HepG2 (cell line): ENCODE data around the gene GART. TPM values are rescaled to one million over a fixed set of nuclear protein-coding genes. Genes with fewer than 3 reads are reported as not detected.

Experiments
- ASH2L ChIP-seq: fragments of 300-600, 200-600 bp; sonication (generic); IDR thresholded peaks from 2 replicates; pipeline ENCODE4 v1.7.0; 2017; ENCODE audit warnings: low read depth, mild to moderate bottlenecking, moderate library complexity, mixed read lengths, low read length; ENCODE audit not compliant: insufficient read length
- GZF1 ChIP-seq: sonication (generic); formaldehyde crosslinking; IDR thresholded peaks from 2 replicates; pipeline ENCODE4 v1.5.1; 2020; ENCODE audit warnings: mild to moderate bottlenecking, missing genetic modification reagents
- MAZ ChIP-seq, 2 experiments: sonication (generic) in 1 of 2; formaldehyde crosslinking in 1 of 2; IDR thresholded peaks; 2 replicates each; pipeline versions ENCODE4 v1.5.0 to v1.6.1; 2012 to 2020; ENCODE audit warnings: low read depth in 2 of 2, mild to moderate bottlenecking in 2 of 2, borderline replicate concordance in 1 of 2, improper control_type of control experiment in 1 of 2, low read length in 1 of 2, missing genetic modification reagents in 1 of 2, moderate library complexity in 1 of 2
- NFE2 ChIP-seq: sonication (generic); formaldehyde crosslinking; IDR thresholded peaks from 2 replicates; pipeline ENCODE4 v1.4.0; 2020; ENCODE audit warnings: missing genetic modification reagents
- PAWR ChIP-seq: sonication (generic); formaldehyde crosslinking; IDR thresholded peaks from 2 replicates; pipeline ENCODE4 v1.4.0; 2020; ENCODE audit warnings: missing genetic modification reagents, mild to moderate bottlenecking, borderline replicate concordance
- POLR2G ChIP-seq: fragments of 200-400 bp; formaldehyde crosslinking; IDR thresholded peaks from 2 replicates; pipeline ENCODE4 v1.6.1; 2018; ENCODE audit warnings: mild to moderate bottlenecking, low read depth, low read length, moderate library complexity
- SP140L ChIP-seq: sonication (generic); formaldehyde crosslinking; IDR thresholded peaks from 2 replicates; pipeline ENCODE4 v1.4.0; 2020; ENCODE audit warnings: missing genetic modification reagents, borderline replicate concordance
- THYN1 ChIP-seq: sonication (generic); formaldehyde crosslinking; IDR thresholded peaks from 2 replicates; pipeline ENCODE4 v1.8.1; 2023; ENCODE audit warnings: low read depth, mild to moderate bottlenecking, moderate library complexity, missing genetic modification reagents, borderline replicate concordance
- ZMAT3 ChIP-seq: sonication (generic); formaldehyde crosslinking; conservative IDR thresholded peaks from 2 replicates; pipeline ENCODE4 v1.7.0; 2021; ENCODE audit warnings: missing genetic modification reagents
- ZNF256 ChIP-seq: sonication (generic); formaldehyde crosslinking; conservative IDR thresholded peaks from 2 replicates; pipeline ENCODE4 v1.4.0; 2020; ENCODE audit warnings: missing genetic modification reagents
- ZNF317 ChIP-seq: sonication (generic); formaldehyde crosslinking; IDR thresholded peaks from 2 replicates; pipeline ENCODE4 v1.5.0; 2020; ENCODE audit warnings: mild to moderate bottlenecking, missing genetic modification reagents
- ZNF446 ChIP-seq: sonication (generic); formaldehyde crosslinking; IDR thresholded peaks from 2 replicates; pipeline ENCODE4 v1.5.0; 2020; ENCODE audit warnings: mild to moderate bottlenecking, missing genetic modification reagents
- ZNF772 ChIP-seq: sonication (generic); formaldehyde crosslinking; IDR thresholded peaks from 2 replicates; pipeline ENCODE4 v1.5.0; 2020; ENCODE audit warnings: mild to moderate bottlenecking, missing genetic modification reagents
- ZNF776 ChIP-seq: sonication (generic); formaldehyde crosslinking; IDR thresholded peaks from 2 replicates; pipeline ENCODE4 v1.4.0; 2020; ENCODE audit warnings: mild to moderate bottlenecking, missing genetic modification reagents
- ZNF83 ChIP-seq: sonication (generic); formaldehyde crosslinking; IDR thresholded peaks from 2 replicates; pipeline ENCODE4 v1.4.0; 2020; ENCODE audit warnings: missing genetic modification reagents, mild to moderate bottlenecking, borderline replicate concordance
- polyA plus RNA-seq, 8 experiments: library from polyadenylated mRNA; depleted of rRNA in 3 of 8; stranded (reverse) in 7 of 8; unstranded in 1 of 8; fragments of >200 nt; fragmentation: Illumina TruSeq in 4 of 8; extraction: Trizol in 4 of 8; gene quantifications; 2 replicates each; pipeline versions ENCODE4 v1.2.1 to v1.2.3, GENCODE V29; 2011 to 2016; ENCODE audit warnings: low read depth in 4 of 8, missing spikeins in 1 of 8, mixed read lengths in 1 of 8; ENCODE audit not compliant: insufficient read depth in 1 of 8
- total RNA-seq, 5 experiments: library from RNA; depleted of rRNA; stranded (reverse); fragments of >200 nt; fragmentation: Illumina TruSeq; extraction: Trizol; gene quantifications; 2 replicates each; pipeline ENCODE4 v1.2.3, GENCODE V29; 2016; ENCODE audit warnings: low read depth in 1 of 5
- TF ChIP-seq, protein P1 (sequence below): sonication (generic); IDR thresholded peaks from 2 replicates; pipeline ENCODE4 v1.6.1; 2016; ENCODE audit warnings: low read depth, borderline replicate concordance
- TF ChIP-seq, protein P2 (sequence below): sonication (generic); formaldehyde crosslinking; IDR thresholded peaks from 2 replicates; pipeline ENCODE4 v1.5.1; 2020; ENCODE audit warnings: missing genetic modification reagents, mild to moderate bottlenecking, borderline replicate concordance
- TF ChIP-seq, protein P3 (sequence below): sonication (generic); formaldehyde crosslinking; conservative IDR thresholded peaks from 2 replicates; pipeline ENCODE4 v1.8.0; 2022; ENCODE audit warnings: mild to moderate bottlenecking, moderate library complexity, missing genetic modification reagents
- TF ChIP-seq, protein P4 (sequence below): sonication (generic); formaldehyde crosslinking; IDR thresholded peaks from 2 replicates; pipeline ENCODE4 v1.4.0; 2020; ENCODE audit warnings: missing genetic modification reagents, borderline replicate concordance

Gene GART
- total and polyA plus RNA-seq, 2 of the 13 experiments (the other 11 are each of a cell fraction or from before 2014, with no cell fraction given), result 17.9 to 109 TPM

DNA sequence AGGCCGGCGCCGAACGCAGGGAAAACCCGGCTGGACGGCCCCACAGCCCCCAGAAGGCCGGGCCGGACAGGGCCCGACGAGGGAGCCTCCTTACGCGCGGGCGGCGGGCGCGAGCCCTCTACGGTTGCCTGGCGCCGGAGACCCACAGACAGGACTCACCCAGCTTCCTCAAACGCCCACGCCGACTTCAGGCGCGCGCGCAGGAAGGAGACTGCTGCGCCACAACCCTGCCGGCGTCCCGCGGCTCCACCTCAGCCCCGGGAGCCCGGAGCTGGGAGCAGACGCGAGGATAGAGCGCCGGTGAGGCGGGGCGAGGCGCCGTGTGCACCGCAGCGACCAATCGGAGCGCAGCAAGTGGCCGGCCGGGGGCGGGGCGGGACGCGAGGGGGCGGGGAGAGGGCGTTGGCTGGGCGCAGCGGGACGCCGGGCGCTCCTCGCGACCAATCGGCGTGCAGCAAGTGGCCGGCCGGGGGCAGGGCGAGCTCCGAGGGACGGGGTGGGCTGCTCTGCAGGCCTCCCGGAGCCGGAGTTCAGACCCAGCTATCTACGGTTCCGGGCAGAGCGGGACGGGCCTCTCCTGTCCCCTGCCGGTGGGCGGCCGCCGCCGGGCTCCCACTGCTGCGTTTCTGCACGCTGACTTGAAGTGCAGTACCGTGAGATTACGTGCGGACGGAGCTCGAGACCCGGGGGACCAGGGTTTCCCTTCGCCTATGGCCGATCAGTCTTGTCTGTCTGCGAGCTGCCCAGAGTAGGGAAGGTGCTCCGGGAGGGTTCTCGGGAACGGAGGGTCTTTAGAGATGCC lies 62.0 kb downstream of the GART start, which contains the start of gene TMEM50B (continued):
- TF ChIP-seq THYN1 (CRISPR knock-in tag) (no peak), MAZ (IDR thresholded peaks at IDR 0.05; ENCODE audit: borderline replicate concordance, low read depth, low read length) (peak; percentile 63; the same call in 1 of the 2 replicates), MAZ (CRISPR knock-in tag; IDR thresholded peaks at IDR 0.05; ENCODE audit: low read depth) (peak; percentile 47; the same call in 1 of the 2 replicates), NFE2 (CRISPR knock-in tag) (no peak), GZF1 (0 out of 2 replicates have a peak, but pooled peaks have one; percentile 26), ZNF446 (CRISPR knock-in tag) (peak; percentile 36; the same call in 1 of the 2 replicates), ZNF256 (peak; percentile 48; the same call in 1 of the 2 replicates), ASH2L (peak; percentile 70), ZMAT3 (CRISPR knock-in tag) (no peak; the same call in 1 of the 2 replicates), SP140L (CRISPR knock-in tag) (no peak), ZNF776 (CRISPR knock-in tag) (no peak), ZNF772 (CRISPR knock-in tag) (peak; percentile 45; the same call in 1 of the 2 replicates), ZNF317 (CRISPR knock-in tag) (peak; percentile 15; the same call in 1 of the 2 replicates), PAWR (no peak), ZNF83 (CRISPR knock-in tag) (no peak; the same call in 1 of the 2 replicates), POLR2G (peak; percentile 94)
- TF ChIP-seq, protein P1, sequence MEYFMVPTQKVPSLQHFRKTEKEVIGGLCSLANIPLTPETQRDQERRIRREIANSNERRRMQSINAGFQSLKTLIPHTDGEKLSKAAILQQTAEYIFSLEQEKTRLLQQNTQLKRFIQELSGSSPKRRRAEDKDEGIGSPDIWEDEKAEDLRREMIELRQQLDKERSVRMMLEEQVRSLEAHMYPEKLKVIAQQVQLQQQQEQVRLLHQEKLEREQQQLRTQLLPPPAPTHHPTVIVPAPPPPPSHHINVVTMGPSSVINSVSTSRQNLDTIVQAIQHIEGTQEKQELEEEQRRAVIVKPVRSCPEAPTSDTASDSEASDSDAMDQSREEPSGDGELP, result no peak
- TF ChIP-seq, protein P2, sequence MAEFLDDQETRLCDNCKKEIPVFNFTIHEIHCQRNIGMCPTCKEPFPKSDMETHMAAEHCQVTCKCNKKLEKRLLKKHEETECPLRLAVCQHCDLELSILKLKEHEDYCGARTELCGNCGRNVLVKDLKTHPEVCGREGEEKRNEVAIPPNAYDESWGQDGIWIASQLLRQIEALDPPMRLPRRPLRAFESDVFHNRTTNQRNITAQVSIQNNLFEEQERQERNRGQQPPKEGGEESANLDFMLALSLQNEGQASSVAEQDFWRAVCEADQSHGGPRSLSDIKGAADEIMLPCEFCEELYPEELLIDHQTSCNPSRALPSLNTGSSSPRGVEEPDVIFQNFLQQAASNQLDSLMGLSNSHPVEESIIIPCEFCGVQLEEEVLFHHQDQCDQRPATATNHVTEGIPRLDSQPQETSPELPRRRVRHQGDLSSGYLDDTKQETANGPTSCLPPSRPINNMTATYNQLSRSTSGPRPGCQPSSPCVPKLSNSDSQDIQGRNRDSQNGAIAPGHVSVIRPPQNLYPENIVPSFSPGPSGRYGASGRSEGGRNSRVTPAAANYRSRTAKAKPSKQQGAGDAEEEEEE (CRISPR knock-in tag), result no peak
- TF ChIP-seq, protein P3, sequence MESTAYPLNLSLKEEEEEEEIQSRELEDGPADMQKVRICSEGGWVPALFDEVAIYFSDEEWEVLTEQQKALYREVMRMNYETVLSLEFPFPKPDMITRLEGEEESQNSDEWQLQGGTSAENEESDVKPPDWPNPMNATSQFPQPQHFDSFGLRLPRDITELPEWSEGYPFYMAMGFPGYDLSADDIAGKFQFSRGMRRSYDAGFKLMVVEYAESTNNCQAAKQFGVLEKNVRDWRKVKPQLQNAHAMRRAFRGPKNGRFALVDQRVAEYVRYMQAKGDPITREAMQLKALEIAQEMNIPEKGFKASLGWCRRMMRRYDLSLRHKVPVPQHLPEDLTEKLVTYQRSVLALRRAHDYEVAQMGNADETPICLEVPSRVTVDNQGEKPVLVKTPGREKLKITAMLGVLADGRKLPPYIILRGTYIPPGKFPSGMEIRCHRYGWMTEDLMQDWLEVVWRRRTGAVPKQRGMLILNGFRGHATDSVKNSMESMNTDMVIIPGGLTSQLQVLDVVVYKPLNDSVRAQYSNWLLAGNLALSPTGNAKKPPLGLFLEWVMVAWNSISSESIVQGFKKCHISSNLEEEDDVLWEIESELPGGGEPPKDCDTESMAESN, result no peak; the same call in none of the 2 replicates
- TF ChIP-seq, protein P4, sequence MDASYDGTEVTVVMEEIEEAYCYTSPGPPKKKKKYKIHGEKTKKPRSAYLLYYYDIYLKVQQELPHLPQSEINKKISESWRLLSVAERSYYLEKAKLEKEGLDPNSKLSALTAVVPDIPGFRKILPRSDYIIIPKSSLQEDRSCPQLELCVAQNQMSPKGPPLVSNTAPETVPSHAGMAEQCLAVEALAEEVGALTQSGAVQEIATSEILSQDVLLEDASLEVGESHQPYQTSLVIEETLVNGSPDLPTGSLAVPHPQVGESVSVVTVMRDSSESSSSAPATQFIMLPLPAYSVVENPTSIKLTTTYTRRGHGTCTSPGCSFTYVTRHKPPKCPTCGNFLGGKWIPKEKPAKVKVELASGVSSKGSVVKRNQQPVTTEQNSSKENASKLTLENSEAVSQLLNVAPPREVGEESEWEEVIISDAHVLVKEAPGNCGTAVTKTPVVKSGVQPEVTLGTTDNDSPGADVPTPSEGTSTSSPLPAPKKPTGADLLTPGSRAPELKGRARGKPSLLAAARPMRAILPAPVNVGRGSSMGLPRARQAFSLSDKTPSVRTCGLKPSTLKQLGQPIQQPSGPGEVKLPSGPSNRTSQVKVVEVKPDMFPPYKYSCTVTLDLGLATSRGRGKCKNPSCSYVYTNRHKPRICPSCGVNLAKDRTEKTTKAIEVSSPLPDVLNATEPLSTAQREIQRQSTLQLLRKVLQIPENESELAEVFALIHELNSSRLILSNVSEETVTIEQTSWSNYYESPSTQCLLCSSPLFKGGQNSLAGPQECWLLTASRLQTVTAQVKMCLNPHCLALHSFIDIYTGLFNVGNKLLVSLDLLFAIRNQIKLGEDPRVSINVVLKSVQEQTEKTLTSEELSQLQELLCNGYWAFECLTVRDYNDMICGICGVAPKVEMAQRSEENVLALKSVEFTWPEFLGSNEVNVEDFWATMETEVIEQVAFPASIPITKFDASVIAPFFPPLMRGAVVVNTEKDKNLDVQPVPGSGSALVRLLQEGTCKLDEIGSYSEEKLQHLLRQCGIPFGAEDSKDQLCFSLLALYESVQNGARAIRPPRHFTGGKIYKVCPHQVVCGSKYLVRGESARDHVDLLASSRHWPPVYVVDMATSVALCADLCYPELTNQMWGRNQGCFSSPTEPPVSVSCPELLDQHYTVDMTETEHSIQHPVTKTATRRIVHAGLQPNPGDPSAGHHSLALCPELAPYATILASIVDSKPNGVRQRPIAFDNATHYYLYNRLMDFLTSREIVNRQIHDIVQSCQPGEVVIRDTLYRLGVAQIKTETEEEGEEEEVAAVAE (CRISPR knock-in tag), result no peak
